BLaER1 treated with 17β-estradiol and CSF1 and Interleukin-3, amounts not matched to agents 10 nM and 100 nM (cell line): ENCODE results near the gene SEBOX.

ENCODE experiments used
- H3K27ac ChIP-seq, 11 experiments: shearing (Covaris generic); formaldehyde crosslinking; 2 replicates each; pipeline ENCODE4 v1.8.1; 2022
- H3K27me3 ChIP-seq, 11 experiments: shearing (Covaris generic); formaldehyde crosslinking; 2 replicates each; pipeline ENCODE4 v1.8.1; 2022
- H3K36me3 ChIP-seq, 11 experiments: shearing (Covaris generic); formaldehyde crosslinking; 2 replicates each; pipeline ENCODE4 v1.8.1; 2022
- H3K4me1 ChIP-seq, 10 experiments: shearing (Covaris generic); formaldehyde crosslinking; 2 replicates each; pipeline ENCODE4 v1.8.1; 2022
- H3K4me2 ChIP-seq, 11 experiments: shearing (Covaris generic); formaldehyde crosslinking; 2 replicates each; pipeline ENCODE4 v1.8.1; 2022
- H3K4me3 ChIP-seq, 10 experiments: shearing (Covaris generic); formaldehyde crosslinking; 2 replicates each; pipeline ENCODE4 v1.8.1; 2022
- H3K9ac ChIP-seq, 11 experiments: shearing (Covaris generic); formaldehyde crosslinking; 2 replicates each; pipeline ENCODE4 v1.8.1; 2022
- H3K9me3 ChIP-seq, 11 experiments: shearing (Covaris generic); formaldehyde crosslinking; replicated peaks in 1 of 11; 2 replicates each; pipeline ENCODE4 v1.8.1; 2022
- H4K20me1 ChIP-seq, 11 experiments: shearing (Covaris generic); formaldehyde crosslinking; 2 replicates each; pipeline ENCODE4 v1.8.1; 2022
- Cebpa-rat ChIP-seq, 11 experiments: shearing (Covaris generic); IDR thresholded peaks; 2 replicates each; pipeline ENCODE4 v1.8.1; 2022

The SEBOX gene

DNA sequence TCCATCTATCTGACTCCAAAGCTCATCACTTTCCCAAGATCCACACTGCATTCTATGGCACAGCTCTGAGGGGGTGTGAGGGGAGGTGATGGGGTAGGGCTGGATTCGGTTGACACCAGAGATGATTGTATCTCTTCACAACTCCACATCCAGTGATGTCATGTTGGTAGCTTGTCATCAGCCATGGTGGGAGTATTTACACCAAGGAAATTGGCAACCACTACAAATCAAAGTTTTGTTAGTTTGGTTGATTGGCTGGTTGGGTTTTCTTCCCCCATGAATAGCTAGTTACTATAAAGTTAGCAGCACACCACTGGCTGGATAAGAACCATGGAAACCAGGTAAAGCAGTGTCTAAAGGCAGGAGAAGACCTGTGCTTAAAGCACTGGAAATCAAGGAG lies 26.0 kb upstream of the SEBOX start:
- Histone ChIP-seq H3K4me1 (peaks cover 0 to 21% (median 4%) of the 10 kb centered on the region in 10 experiments; a peak in 10 of 20 replicates), H3K9ac (no peak overlapping the region), H3K27me3 (peaks cover 0 to 2% (median 0%) of the 10 kb centered on the region in 11 experiments; a peak in 4 of 22 replicates), H3K36me3 (peaks cover 63 to 100% (median 82%) of the 10 kb centered on the region in 11 experiments), H3K4me3 (no peak overlapping the region), H3K9me3 (no peaks in the 10 kb centered on the region), H3K4me2 (no peak overlapping the region), H4K20me1 (peaks cover 0 to 3% (median 0%) of the 10 kb centered on the region in 11 experiments; a peak in 4 of 22 replicates), H3K27ac (no peak overlapping the region)
- no peak for TF ChIP-seq Cebpa-rat (IDR thresholded peaks at IDR 0.05)

DNA sequence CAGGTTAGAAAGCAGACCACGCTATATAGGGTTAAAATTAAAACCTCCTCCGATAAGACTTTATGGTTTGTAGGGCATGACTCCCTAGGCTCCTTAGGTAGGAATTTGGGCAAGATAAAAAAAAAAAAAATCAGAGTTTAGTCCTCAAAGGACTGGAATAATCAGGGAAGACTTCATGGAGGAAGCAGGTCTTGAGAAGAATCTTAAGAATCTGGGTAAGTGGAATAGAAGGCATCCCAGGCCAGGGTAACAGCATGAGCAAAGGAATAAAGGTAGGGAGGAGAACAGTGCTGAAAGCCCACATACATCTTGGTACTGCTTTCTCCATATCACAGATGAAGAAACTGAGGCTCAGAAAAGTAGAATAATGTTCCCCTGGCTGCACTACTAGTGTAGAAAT lies 25.6 kb upstream of the SEBOX start:
- H3K4me3 ChIP-seq, result no peak overlapping the region
- H3K9me3 ChIP-seq, result no peaks in the 10 kb centered on the region
- no peak overlapping the region for H3K4me2 ChIP-seq
- TF ChIP-seq Cebpa-rat (IDR thresholded peaks at IDR 0.05), result no peak
- H3K9ac ChIP-seq, result no peak overlapping the region
- peaks cover 0 to 20% (median 3%) of the 10 kb centered on the region in 10 experiments; a peak in 17 of 20 replicates for H3K4me1 ChIP-seq
- H3K36me3 ChIP-seq, result peaks cover 59 to 98% (median 78%) of the 10 kb centered on the region in 11 experiments
- H4K20me1 ChIP-seq, result peaks cover 0 to 6% (median 0%) of the 10 kb centered on the region in 11 experiments; a peak in 6 of 22 replicates
- no peak overlapping the region for H3K27ac ChIP-seq
- peaks cover 0 to 6% (median 3%) of the 10 kb centered on the region in 11 experiments; a peak in 13 of 22 replicates for H3K27me3 ChIP-seq

DNA sequence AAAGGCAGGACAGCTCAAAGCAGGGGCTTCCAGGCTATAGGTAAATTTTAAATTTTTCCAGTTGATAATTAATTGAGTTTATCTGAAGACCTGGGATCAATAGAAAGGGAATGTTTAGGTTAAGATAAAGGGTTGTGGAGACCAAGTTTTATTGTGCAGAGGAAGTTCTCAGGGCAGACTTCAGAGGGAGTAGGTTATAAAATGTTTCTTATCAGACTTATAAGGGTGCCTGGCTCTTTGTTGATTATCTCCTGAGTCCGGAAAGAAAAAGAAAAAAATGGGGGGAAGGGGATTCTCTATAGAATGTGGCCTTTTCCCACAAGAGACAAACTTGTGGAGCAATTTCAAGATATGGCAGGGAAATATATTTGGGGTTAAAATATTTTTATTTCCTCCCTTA lies 25.1 kb upstream of the SEBOX start:
- Histone ChIP-seq H3K36me3 (peaks cover 55 to 93% (median 74%) of the 10 kb centered on the region in 11 experiments), H3K9me3 (no peaks in the 10 kb centered on the region), H3K4me1 (peaks cover 4 to 20% (median 7%) of the 10 kb centered on the region in 10 experiments; a peak in 19 of 20 replicates), H3K27me3 (peaks cover 0 to 11% (median 8%) of the 10 kb centered on the region in 11 experiments; a peak in 16 of 22 replicates), H3K27ac (no peak overlapping the region), H3K4me2 (no peak overlapping the region), H3K4me3 (no peak overlapping the region), H4K20me1 (peaks cover 0 to 10% (median 0%) of the 10 kb centered on the region in 11 experiments; a peak in 6 of 22 replicates), H3K9ac (no peak overlapping the region)
- TF ChIP-seq Cebpa-rat (IDR thresholded peaks at IDR 0.05), result no peak

GRCh38 chr17:28388106-28388505 lies 23.1 kb upstream of the SEBOX start:
- no peak overlapping the region for H3K9ac ChIP-seq
- no peak for TF ChIP-seq Cebpa-rat (IDR thresholded peaks at IDR 0.05)
- no peak overlapping the region for H3K27ac ChIP-seq
- peaks cover 17 to 24% (median 23%) of the 10 kb centered on the region in 10 experiments; a peak in 19 of 20 replicates for H3K4me1 ChIP-seq
- H3K27me3 ChIP-seq, result peaks cover 18 to 31% (median 27%) of the 10 kb centered on the region in 11 experiments
- no peaks in the 10 kb centered on the region for H3K9me3 ChIP-seq
- no peak overlapping the region for H3K4me3 ChIP-seq
- H4K20me1 ChIP-seq, result peaks cover 0 to 25% (median 4%) of the 10 kb centered on the region in 11 experiments; a peak in 6 of 22 replicates
- H3K36me3 ChIP-seq, result peaks cover 49 to 73% (median 57%) of the 10 kb centered on the region in 11 experiments
- no peak overlapping the region for H3K4me2 ChIP-seq

- Histone ChIP-seq H3K4me3 (no peak overlapping the region), H3K9me3 (no peaks in the 10 kb centered on the region), H3K9ac (no peak overlapping the region), H3K4me2 (no peak overlapping the region), H4K20me1 (peaks cover 0 to 39% (median 4%) of the 10 kb centered on the region in 11 experiments; a peak in 11 of 22 replicates), H3K27ac (no peak overlapping the region), H3K36me3 (peaks cover 36 to 61% (median 45%) of the 10 kb centered on the region in 11 experiments), H3K4me1 (peaks cover 17 to 24% (median 23%) of the 10 kb centered on the region in 10 experiments; a peak in 19 of 20 replicates), H3K27me3 (peaks cover 18 to 36% (median 29%) of the 10 kb centered on the region in 11 experiments)
- no peak for TF ChIP-seq Cebpa-rat (IDR thresholded peaks at IDR 0.05)
These were observed 21.4 kb upstream of the SEBOX start for GRCh38 chr17:28386391-28386790.

GRCh38 chr17:28385406-28385805 lies 20.4 kb upstream of the SEBOX start:
- peaks cover 0 to 48% (median 8%) of the 10 kb centered on the region in 11 experiments; a peak in 12 of 22 replicates for H4K20me1 ChIP-seq
- H3K36me3 ChIP-seq, result peaks cover 27 to 57% (median 40%) of the 10 kb centered on the region in 11 experiments
- peak overlapping the region in 2 of 10 experiments; percentile 59 to 60; a peak in 4 of 20 replicates for H3K4me3 ChIP-seq
- H3K27me3 ChIP-seq, result peaks cover 18 to 36% (median 29%) of the 10 kb centered on the region in 11 experiments
- peaks cover 17 to 27% (median 25%) of the 10 kb centered on the region in 10 experiments; a peak in 19 of 20 replicates for H3K4me1 ChIP-seq
- TF ChIP-seq Cebpa-rat (IDR thresholded peaks at IDR 0.05), result no peak
- peak overlapping the region; percentile 81 to 98 (median 94); a peak in 20 of 22 replicates for H3K4me2 ChIP-seq
- H3K9ac ChIP-seq, result peak overlapping the region in 2 of 11 experiments; percentile 55 to 60; a peak in 3 of 22 replicates
- H3K9me3 ChIP-seq, result no peaks in the 10 kb centered on the region
- H3K27ac ChIP-seq, result no peak overlapping the region

- Histone ChIP-seq H3K36me3 (peaks cover 23 to 53% (median 36%) of the 10 kb centered on the region in 11 experiments), H4K20me1 (peaks cover 0 to 52% (median 8%) of the 10 kb centered on the region in 11 experiments; a peak in 12 of 22 replicates), H3K4me3 (peak overlapping the region; percentile 52 to 70 (median 58)), H3K27me3 (peaks cover 18 to 36% (median 29%) of the 10 kb centered on the region in 11 experiments), H3K9me3 (no peaks in the 10 kb centered on the region), H3K4me2 (peak overlapping the region; percentile 81 to 98 (median 94)), H3K27ac (no peak overlapping the region), H3K9ac (peak overlapping the region in 9 of 11 experiments; percentile 55 to 76 (median 62); a peak in 12 of 22 replicates), H3K4me1 (peaks cover 17 to 31% (median 29%) of the 10 kb centered on the region in 10 experiments; a peak in 19 of 20 replicates)
- TF ChIP-seq Cebpa-rat (IDR thresholded peaks at IDR 0.05), result no peak
These were observed 20.0 kb upstream of the SEBOX start for GRCh38 chr17:28385037-28385400.

DNA sequence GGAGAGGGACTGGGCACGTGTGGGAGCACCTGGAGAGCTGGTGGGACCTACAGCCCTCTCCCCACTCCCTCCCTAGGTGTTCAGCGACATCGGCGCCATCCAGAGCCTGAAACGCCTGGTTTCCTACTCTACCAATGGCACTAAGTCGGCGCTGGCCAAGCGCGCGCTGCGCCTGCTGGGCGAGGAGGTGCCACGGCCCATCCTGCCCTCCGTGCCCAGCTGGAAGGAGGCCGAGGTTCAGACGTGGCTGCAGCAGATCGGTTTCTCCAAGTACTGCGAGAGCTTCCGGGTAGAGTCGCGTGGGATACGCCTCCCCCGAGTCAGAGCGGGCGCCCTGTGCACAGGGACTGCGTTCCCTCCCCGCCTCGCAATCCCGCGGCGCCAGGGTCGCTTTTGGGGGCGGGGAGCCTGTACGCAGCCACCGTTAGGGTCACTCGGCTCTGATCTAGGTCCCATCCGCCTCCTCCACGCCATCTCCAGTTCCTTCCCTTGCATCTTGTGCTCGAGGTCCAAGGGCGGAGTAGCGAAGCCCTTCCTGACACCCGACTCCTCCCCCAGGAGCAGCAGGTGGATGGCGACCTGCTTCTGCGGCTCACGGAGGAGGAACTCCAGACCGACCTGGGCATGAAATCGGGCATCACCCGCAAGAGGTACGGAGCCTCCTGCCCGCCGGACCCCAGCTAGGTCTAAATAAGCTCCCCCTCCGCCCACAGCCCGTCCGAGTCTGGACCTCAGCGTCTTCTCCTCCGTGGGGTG lies 19.5 kb upstream of the SEBOX start:
- Histone ChIP-seq H3K4me3 (peak overlapping the region; percentile 52 to 70 (median 58)), H3K9ac (peak overlapping the region; percentile 20 to 76 (median 62)), H3K27ac (peak overlapping the region in 8 of 11 experiments; percentile 4 to 58 (median 26); a peak in 9 of 22 replicates), H4K20me1 (peaks cover 0 to 56% (median 8%) of the 10 kb centered on the region in 11 experiments; a peak in 11 of 22 replicates), H3K36me3 (peaks cover 18 to 47% (median 31%) of the 10 kb centered on the region in 11 experiments; a peak in 21 of 22 replicates), H3K27me3 (peaks cover 18 to 36% (median 29%) of the 10 kb centered on the region in 11 experiments), H3K9me3 (no peaks in the 10 kb centered on the region), H3K4me1 (peaks cover 17 to 32% (median 29%) of the 10 kb centered on the region in 10 experiments; a peak in 19 of 20 replicates), H3K4me2 (peak overlapping the region; percentile 81 to 98 (median 94))
- TF ChIP-seq Cebpa-rat (IDR thresholded peaks at IDR 0.05), result no peak
